ENCODE measurements around the gene BFSP2.

The BFSP2 gene

GRCh38 chr3:133369068-133369440 is 30.8 kb upstream of the BFSP2 start:
- no peak overlapping the region for H3K27ac ChIP-seq (ENCODE audit: low read length)

GRCh38 chr3:133371181-133371580 is 28.7 kb upstream of the BFSP2 start:
- Histone ChIP-seq H3K27ac (ENCODE audit: low read length) (no peak overlapping the region), H3K4me3 (ENCODE audit: low read length in 2 of 2) (no peak overlapping the region), H3K4me1 (ENCODE audit: control insufficient read depth, insufficient read depth, low read length) (no peaks in the 10 kb centered on the region)

More at GRCh38 chr3:133369068-133369440, 30.8 kb upstream of the BFSP2 start:
- no peaks in the 10 kb centered on the region for H3K36me3 ChIP-seq (ENCODE audit: control insufficient read depth in 2 of 2, insufficient read depth in 2 of 2, low read length in 2 of 2)
- no peak overlapping the region for H3K9ac ChIP-seq (ENCODE audit: low read length in 2 of 2)
- H3K27me3 ChIP-seq (ENCODE audit: control insufficient read depth in 1 of 2, insufficient read depth in 2 of 2, low read length in 2 of 2): no peaks in the 10 kb centered on the region
- H3K4me1 ChIP-seq (ENCODE audit: control insufficient read depth, insufficient read depth, low read length): no peaks in the 10 kb centered on the region
- no peak overlapping the region for H3K4me3 ChIP-seq (ENCODE audit: low read length in 2 of 2)
- H3K9me3 ChIP-seq (ENCODE audit: control insufficient read depth in 2 of 2, low read length in 2 of 2): no peaks in the 10 kb centered on the region

DNA sequence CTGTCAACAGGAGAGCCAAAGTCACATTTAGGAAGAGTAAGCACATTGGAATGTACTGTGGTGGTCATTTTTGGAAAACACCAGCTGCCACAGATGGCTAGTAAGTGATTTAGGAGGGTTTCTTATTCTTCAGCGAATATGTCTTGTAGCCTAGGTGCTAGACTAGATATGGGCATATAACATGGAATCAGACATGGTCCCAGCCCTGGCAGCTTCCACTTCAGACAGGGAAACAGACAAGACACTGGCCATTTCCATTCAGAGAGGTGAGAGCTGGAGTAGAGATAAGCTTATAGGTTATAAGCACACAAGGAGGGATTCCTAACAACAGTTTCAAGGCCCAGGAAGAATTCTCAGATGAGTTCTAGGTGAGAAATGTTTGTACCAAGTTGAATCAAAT is 28.2 kb upstream of the BFSP2 start:
- H3K4me3 ChIP-seq (ENCODE audit: low read length in 2 of 2): no peak overlapping the region
- no peaks in the 10 kb centered on the region for H3K27me3 ChIP-seq (ENCODE audit: control insufficient read depth in 1 of 2, insufficient read depth in 2 of 2, low read length in 2 of 2)
- no peaks in the 10 kb centered on the region for H3K9me3 ChIP-seq (ENCODE audit: control insufficient read depth in 2 of 2, low read length in 2 of 2)
- no peaks in the 10 kb centered on the region for H3K4me1 ChIP-seq (ENCODE audit: control insufficient read depth, insufficient read depth, low read length)
- H3K36me3 ChIP-seq (ENCODE audit: control insufficient read depth in 2 of 2, insufficient read depth in 2 of 2, low read length in 2 of 2): no peaks in the 10 kb centered on the region
- H3K27ac ChIP-seq (ENCODE audit: low read length): no peak overlapping the region
- no peak overlapping the region for H3K9ac ChIP-seq (ENCODE audit: low read length in 2 of 2)

More at GRCh38 chr3:133371181-133371580, 28.7 kb upstream of the BFSP2 start:
- Histone ChIP-seq H3K9me3 (ENCODE audit: control insufficient read depth in 2 of 2, low read length in 2 of 2) (no peaks in the 10 kb centered on the region), H3K27me3 (ENCODE audit: control insufficient read depth in 1 of 2, insufficient read depth in 2 of 2, low read length in 2 of 2) (no peaks in the 10 kb centered on the region), H3K36me3 (ENCODE audit: control insufficient read depth in 2 of 2, insufficient read depth in 2 of 2, low read length in 2 of 2) (no peaks in the 10 kb centered on the region), H3K9ac (ENCODE audit: low read length in 2 of 2) (no peak overlapping the region)

DNA sequence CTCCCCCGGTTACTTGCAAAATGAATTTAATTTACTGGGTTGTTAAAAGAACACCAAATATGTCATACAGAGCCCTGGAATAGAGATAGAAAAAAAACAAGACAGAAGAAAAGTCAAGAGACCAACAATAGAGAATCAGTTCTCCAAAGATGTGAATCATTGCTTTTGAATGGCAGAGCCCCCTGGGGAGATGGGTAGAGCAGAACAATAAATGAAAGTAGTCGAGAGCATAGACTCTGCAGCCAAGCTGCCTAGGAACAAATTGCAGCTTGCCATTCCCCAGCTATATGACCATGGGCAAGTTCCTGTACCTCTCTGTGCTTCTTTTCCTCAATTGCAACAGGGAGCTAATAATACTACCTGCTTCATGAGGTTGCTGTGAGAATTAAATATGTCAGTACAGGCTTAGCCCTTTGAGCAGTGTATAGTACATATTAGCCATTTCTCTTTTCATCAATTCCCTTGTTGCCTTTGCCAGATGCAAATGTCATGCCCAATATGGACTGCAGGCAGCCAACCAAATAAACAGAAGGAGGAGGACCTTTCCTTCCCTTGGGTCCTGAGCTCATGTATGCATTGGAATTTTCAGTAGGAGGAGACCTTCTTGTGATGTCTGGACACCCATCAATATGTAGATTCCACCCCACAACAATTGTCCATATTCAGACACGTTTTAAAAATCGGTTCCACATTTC is 25.0 kb upstream of the BFSP2 start:
- Histone ChIP-seq H3K27ac (ENCODE audit: low read length) (no peak overlapping the region), H3K4me3 (ENCODE audit: low read length in 2 of 2) (no peak overlapping the region), H3K36me3 (ENCODE audit: control insufficient read depth in 2 of 2, insufficient read depth in 2 of 2, low read length in 2 of 2) (no peaks in the 10 kb centered on the region), H3K4me1 (ENCODE audit: control insufficient read depth, insufficient read depth, low read length) (no peaks in the 10 kb centered on the region), H3K9me3 (ENCODE audit: control insufficient read depth in 2 of 2, low read length in 2 of 2) (no peaks in the 10 kb centered on the region), H3K27me3 (ENCODE audit: control insufficient read depth in 1 of 2, insufficient read depth in 2 of 2, low read length in 2 of 2) (no peaks in the 10 kb centered on the region), H3K9ac (ENCODE audit: low read length in 2 of 2) (no peak overlapping the region)

GRCh38 chr3:133375403-133375745 is 24.5 kb upstream of the BFSP2 start:
- Histone ChIP-seq H3K27me3 (ENCODE audit: control insufficient read depth in 1 of 2, insufficient read depth in 2 of 2, low read length in 2 of 2) (no peaks in the 10 kb centered on the region), H3K36me3 (ENCODE audit: control insufficient read depth in 2 of 2, insufficient read depth in 2 of 2, low read length in 2 of 2) (no peaks in the 10 kb centered on the region), H3K9me3 (ENCODE audit: control insufficient read depth in 2 of 2, low read length in 2 of 2) (no peaks in the 10 kb centered on the region), H3K4me3 (ENCODE audit: low read length in 2 of 2) (no peak overlapping the region), H3K9ac (ENCODE audit: low read length in 2 of 2) (no peak overlapping the region), H3K4me1 (ENCODE audit: control insufficient read depth, insufficient read depth, low read length) (no peaks in the 10 kb centered on the region), H3K27ac (ENCODE audit: low read length) (no peak overlapping the region)

- Histone ChIP-seq H3K27me3 (ENCODE audit: control insufficient read depth in 1 of 2, insufficient read depth in 2 of 2, low read length in 2 of 2) (no peaks in the 10 kb centered on the region), H3K9me3 (ENCODE audit: control insufficient read depth in 2 of 2, low read length in 2 of 2) (no peaks in the 10 kb centered on the region), H3K9ac (ENCODE audit: low read length in 2 of 2) (no peak overlapping the region), H3K4me3 (ENCODE audit: low read length in 2 of 2) (no peak overlapping the region), H3K36me3 (ENCODE audit: control insufficient read depth in 2 of 2, insufficient read depth in 2 of 2, low read length in 2 of 2) (no peaks in the 10 kb centered on the region), H3K4me1 (ENCODE audit: control insufficient read depth, insufficient read depth, low read length) (no peaks in the 10 kb centered on the region), H3K27ac (ENCODE audit: low read length) (no peak overlapping the region)
Measured at GRCh38 chr3:133376810-133377209, 23.0 kb upstream of the BFSP2 start.

DNA sequence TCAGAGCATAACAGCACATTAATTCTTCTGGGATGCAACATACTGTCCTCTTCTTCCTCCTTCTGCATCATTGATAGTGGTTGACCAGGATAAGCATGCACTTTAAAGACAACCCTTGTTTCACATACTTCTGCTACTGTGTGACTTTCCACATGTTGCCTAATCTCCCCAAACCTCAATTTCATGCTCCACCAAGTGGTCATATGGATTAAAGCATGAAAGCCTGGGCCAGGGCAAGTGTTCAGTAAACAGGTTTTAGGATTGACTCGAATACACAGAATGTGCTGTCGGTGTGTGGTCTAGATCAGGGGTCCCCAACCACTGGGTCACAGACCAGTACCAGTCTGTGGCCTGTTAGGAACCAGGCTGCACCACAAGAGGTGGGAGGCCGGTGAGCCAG is 22.5 kb upstream of the BFSP2 start:
- H3K9me3 ChIP-seq (ENCODE audit: control insufficient read depth in 2 of 2, low read length in 2 of 2): no peaks in the 10 kb centered on the region
- H3K4me3 ChIP-seq (ENCODE audit: low read length in 2 of 2): no peak overlapping the region
- no peak overlapping the region for H3K27ac ChIP-seq (ENCODE audit: low read length)
- no peaks in the 10 kb centered on the region for H3K27me3 ChIP-seq (ENCODE audit: control insufficient read depth in 1 of 2, insufficient read depth in 2 of 2, low read length in 2 of 2)
- H3K9ac ChIP-seq (ENCODE audit: low read length in 2 of 2): no peak overlapping the region
- H3K36me3 ChIP-seq (ENCODE audit: control insufficient read depth in 2 of 2, insufficient read depth in 2 of 2, low read length in 2 of 2): no peaks in the 10 kb centered on the region
- no peaks in the 10 kb centered on the region for H3K4me1 ChIP-seq (ENCODE audit: control insufficient read depth, insufficient read depth, low read length)

DNA sequence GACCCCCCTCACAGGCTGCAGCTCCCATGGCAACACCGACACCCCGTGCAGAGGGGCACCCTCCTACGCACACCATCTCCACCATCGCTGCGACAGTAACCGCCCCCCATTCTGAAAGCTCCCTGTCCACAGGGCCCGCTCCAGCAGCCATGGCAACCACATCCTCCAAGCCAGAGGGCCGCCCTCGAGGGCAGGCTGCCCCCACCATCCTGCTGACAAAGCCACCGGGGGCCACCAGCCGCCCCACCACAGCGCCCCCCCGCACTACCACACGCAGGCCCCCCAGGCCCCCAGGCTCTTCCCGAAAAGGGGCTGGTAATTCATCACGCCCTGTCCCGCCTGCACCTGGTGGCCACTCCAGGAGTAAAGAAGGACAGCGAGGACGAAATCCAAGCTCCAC is 19.9 kb upstream of the BFSP2 start:
- H3K4me1 ChIP-seq (ENCODE audit: control insufficient read depth, insufficient read depth, low read length): no peaks in the 10 kb centered on the region
- no peaks in the 10 kb centered on the region for H3K9me3 ChIP-seq (ENCODE audit: control insufficient read depth in 2 of 2, low read length in 2 of 2)
- no peak overlapping the region for H3K4me3 ChIP-seq (ENCODE audit: low read length in 2 of 2)
- no peak overlapping the region for H3K27ac ChIP-seq (ENCODE audit: low read length)
- H3K9ac ChIP-seq (ENCODE audit: low read length in 2 of 2): no peak overlapping the region
- no peaks in the 10 kb centered on the region for H3K36me3 ChIP-seq (ENCODE audit: control insufficient read depth in 2 of 2, insufficient read depth in 2 of 2, low read length in 2 of 2)
- H3K27me3 ChIP-seq (ENCODE audit: control insufficient read depth in 1 of 2, insufficient read depth in 2 of 2, low read length in 2 of 2): no peaks in the 10 kb centered on the region

- no peaks in the 10 kb centered on the region for H3K27me3 ChIP-seq (ENCODE audit: control insufficient read depth in 1 of 2, insufficient read depth in 2 of 2, low read length in 2 of 2)
- H3K36me3 ChIP-seq (ENCODE audit: control insufficient read depth in 2 of 2, insufficient read depth in 2 of 2, low read length in 2 of 2): no peaks in the 10 kb centered on the region
- H3K4me3 ChIP-seq (ENCODE audit: low read length in 2 of 2): no peak overlapping the region
- H3K9me3 ChIP-seq (ENCODE audit: control insufficient read depth in 2 of 2, low read length in 2 of 2): no peaks in the 10 kb centered on the region
- H3K9ac ChIP-seq (ENCODE audit: low read length in 2 of 2): no peak overlapping the region
- H3K27ac ChIP-seq (ENCODE audit: low read length): no peak overlapping the region
- H3K4me1 ChIP-seq (ENCODE audit: control insufficient read depth, insufficient read depth, low read length): no peaks in the 10 kb centered on the region
Measured at GRCh38 chr3:133380481-133381225, 19.2 kb upstream of the BFSP2 start.

DNA sequence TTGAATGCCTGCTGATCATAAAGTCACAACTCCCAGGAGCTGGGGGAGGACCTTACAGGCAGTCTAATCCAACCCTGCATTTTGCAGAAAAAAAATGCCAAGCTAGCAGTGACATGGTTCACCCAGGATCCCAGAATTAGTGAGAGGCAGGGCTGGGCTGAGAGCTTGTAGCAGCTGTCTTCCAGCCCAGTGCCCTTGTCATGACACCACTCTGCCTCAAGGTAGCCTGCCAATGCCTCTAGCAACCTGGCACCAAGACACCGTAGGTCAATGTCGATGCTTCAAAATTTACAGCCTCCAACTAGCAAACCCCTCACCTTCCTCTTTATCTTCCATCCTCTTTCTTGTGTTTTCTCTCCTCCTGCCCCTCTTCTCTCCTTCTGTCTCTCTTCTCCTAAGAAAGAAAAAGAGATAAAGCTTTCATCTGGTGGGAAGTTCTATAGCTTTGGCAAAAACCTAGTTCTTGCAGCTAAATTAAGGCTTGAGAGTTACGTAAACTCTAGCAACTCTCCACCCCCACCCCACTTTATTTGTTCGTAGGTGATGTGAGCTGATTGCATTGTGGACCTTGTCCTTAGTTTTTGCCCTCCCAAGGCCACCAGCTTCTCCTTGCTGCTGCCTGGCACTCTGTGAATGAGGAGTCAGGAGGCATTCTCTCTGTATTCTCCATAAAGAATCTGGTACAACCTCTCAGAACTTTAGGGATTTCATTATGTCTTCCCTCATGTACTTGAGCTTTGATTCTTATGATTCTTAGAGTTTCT is 18.3 kb upstream of the BFSP2 start:
- no peaks in the 10 kb centered on the region for H3K36me3 ChIP-seq (ENCODE audit: control insufficient read depth in 2 of 2, insufficient read depth in 2 of 2, low read length in 2 of 2)
- H3K27ac ChIP-seq (ENCODE audit: low read length): no peak overlapping the region
- no peak overlapping the region for H3K9ac ChIP-seq (ENCODE audit: low read length in 2 of 2)
- H3K4me3 ChIP-seq (ENCODE audit: low read length in 2 of 2): no peak overlapping the region
- H3K27me3 ChIP-seq (ENCODE audit: control insufficient read depth in 1 of 2, insufficient read depth in 2 of 2, low read length in 2 of 2): no peaks in the 10 kb centered on the region
- H3K9me3 ChIP-seq (ENCODE audit: control insufficient read depth in 2 of 2, low read length in 2 of 2): no peaks in the 10 kb centered on the region
- no peaks in the 10 kb centered on the region for H3K4me1 ChIP-seq (ENCODE audit: control insufficient read depth, insufficient read depth, low read length)

DNA sequence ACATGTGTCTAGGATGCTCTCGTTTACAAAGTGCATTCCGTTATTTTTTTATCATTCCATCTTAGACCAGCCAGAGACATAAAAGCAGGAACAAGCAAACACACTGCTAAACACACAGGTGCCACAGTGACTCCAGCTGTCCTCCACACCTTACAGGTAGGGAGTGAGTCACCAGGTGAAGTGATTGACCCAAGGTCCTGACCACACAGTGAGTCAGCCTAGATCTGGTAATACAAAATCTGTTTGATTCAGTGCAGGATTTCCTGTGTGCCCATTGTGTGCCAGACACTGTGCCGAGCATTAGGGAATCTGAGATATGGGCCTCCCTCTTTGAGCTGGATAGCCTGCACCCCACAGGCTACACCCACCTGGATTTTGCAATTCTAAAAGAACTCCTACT is 16.7 kb upstream of the BFSP2 start:
- Histone ChIP-seq H3K27me3 (ENCODE audit: control insufficient read depth in 1 of 2, insufficient read depth in 2 of 2, low read length in 2 of 2) (no peaks in the 10 kb centered on the region), H3K4me3 (ENCODE audit: low read length in 2 of 2) (no peak overlapping the region), H3K9me3 (ENCODE audit: control insufficient read depth in 2 of 2, low read length in 2 of 2) (no peaks in the 10 kb centered on the region), H3K27ac (ENCODE audit: low read length) (no peak overlapping the region), H3K9ac (ENCODE audit: low read length in 2 of 2) (no peak overlapping the region), H3K4me1 (ENCODE audit: control insufficient read depth, insufficient read depth, low read length) (no peaks in the 10 kb centered on the region), H3K36me3 (ENCODE audit: control insufficient read depth in 2 of 2, insufficient read depth in 2 of 2, low read length in 2 of 2) (no peaks in the 10 kb centered on the region)

All from stomach smooth muscle (tissue), 2 donors.